ENCODE results near the gene HEPHL1.
"Not testable (repeated sequence)": the region's sequence is repeated elsewhere in the genome, so short reads cannot be mapped to it uniquely, and the experiment has no call there.

Gene HEPHL1

DNA sequence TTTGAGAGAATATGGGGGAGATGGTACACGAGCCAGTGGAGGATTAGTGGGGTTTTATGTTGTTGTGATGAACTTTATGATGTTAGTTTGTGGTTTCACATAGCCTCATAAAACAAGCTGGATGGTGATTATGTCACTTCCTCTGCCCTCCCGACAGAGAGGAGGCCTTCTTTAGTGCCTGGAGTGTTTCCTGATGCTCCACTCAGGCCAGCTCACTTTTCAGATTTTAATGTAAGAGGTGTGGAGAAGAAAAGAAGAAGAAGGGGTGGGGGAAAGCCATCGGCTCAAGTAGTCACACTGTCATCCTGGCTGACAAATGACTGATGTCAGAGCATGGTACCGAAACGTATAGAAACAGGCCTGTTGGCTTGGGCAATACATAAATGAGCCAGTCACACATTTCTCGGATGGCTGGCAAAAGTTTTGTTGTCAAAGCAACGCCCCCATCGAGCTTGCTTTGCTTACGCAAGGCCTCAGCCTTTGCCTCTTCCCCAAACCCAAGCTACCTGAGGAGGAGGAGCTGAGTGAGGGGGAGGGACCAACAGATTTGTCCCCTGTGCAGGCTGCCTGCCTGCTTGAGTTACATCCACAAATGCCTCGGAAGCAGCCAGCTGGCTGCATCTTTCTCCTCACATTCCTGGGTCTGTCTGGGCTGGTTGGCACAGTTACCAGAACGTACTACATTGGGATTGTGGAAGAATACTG lies at the start of gene HEPHL1:
HEPHL1 (plus strand) TSS at position 578 of the 705 bp plus-strand sequence; CDS start at position 593, 15 bp downstream.
- no peak within 1 kb of the TSS for H3K27ac Mint-ChIP-seq
- no peaks in the 10 kb centered on the region for H3K4me1 Mint-ChIP-seq (ENCODE audit: low read depth)
- H3K27me3 Mint-ChIP-seq = peaks cover 5% of the 10 kb centered on the region
- no peaks in the 10 kb centered on the region for H3K36me3 Mint-ChIP-seq (ENCODE audit: low read depth)
- no peaks in the 10 kb centered on the region for H3K9me3 Mint-ChIP-seq
- H3K4me3 Mint-ChIP-seq = no peak within 1 kb of the TSS
- DNase-seq = no peak

DNA sequence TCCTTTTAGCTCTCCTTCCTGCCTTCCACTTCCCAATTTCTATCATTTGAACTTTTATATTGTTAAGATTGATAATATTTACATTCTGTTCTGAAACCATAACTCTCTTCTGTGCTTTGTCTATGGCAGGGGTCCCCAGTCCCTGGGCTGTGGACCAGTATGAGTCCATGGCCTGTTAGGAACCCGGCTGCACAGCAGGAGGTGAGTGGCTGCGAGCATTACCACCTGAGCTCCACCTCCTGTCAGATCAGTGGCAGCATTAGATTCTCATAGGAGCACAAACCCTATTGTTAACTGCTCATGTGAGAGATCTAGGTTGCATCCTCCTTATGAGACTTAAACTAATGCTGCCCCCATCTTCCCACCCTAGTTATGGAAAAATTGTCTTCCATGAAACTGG lies 48.4 kb upstream of the HEPHL1 start:
- Mint-ChIP-seq H3K36me3 (ENCODE audit: low read depth) (no peaks in the 10 kb centered on the region), H3K4me1 (ENCODE audit: low read depth) (no peaks in the 10 kb centered on the region), H3K27me3 (peaks cover 8% of the 10 kb centered on the region), H3K9me3 (peaks cover 4% of the 10 kb centered on the region), H3K4me3 (no peak overlapping the region), H3K27ac (no peak overlapping the region)
- DNase-seq = no peak

DNA sequence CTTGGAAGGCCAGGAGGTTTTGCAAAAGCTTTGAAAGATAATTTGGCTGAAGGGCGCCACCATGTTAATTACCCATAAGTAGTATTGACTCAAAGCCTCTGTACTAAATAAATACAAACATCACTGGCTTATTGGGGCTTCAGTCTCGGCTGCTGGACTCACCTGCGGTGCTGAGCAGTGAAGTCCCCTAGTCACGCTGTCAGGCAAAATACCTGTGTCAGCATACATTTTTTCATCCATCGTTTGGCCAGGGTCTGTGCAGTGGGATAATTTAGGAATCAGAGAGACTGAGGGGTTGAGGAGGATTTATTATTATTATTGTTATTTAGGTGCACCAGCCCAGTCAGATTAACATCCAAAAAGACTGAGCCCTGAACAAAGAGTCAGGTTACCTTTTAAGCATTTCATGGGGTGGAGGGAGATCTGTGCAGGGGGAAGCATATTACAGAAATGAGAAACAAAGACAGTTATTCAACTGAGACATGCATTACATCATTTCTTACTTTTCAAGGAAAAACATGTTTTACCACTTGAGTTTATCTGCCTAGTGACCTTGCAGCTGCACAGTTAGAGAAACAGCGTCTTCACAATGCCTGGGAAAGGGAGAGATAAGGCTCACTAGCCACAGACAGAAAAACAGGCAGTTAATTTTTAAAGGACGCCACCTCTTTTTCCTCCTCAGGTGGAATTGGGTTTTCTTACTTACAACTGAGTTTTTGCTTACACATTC lies 47.7 kb upstream of the HEPHL1 start:
- not testable (repeated sequence) for DNase-seq; H3K4me1 Mint-ChIP-seq (ENCODE audit: low read depth); H3K9me3 Mint-ChIP-seq; H3K27ac Mint-ChIP-seq; H3K36me3 Mint-ChIP-seq (ENCODE audit: low read depth); H3K27me3 Mint-ChIP-seq; H3K4me3 Mint-ChIP-seq

DNA sequence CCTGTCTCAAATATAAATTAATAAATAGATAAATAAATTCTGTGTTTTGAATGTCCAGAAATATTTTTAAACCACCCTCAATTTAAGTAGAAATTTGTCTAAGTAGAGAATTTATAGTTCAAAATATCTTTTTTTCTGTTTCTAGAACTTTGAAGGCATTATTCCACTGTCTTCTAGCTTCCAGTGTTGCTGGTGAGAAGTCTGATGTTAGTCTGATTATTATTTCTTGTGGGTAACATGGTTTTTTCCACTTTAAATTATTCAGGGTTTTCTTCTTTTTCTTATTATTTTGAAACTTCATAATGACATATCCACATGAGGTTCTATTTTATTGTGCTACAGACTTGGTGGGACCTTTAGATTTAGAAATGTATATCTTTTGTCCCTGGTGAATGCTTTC lies 46.4 kb upstream of the HEPHL1 start:
- Mint-ChIP-seq H3K4me3 (no peak overlapping the region), H3K27ac (no peak overlapping the region), H3K9me3 (peaks cover 4% of the 10 kb centered on the region), H3K4me1 (ENCODE audit: low read depth) (no peaks in the 10 kb centered on the region), H3K27me3 (peaks cover 14% of the 10 kb centered on the region), H3K36me3 (ENCODE audit: low read depth) (no peaks in the 10 kb centered on the region)
- DNase-seq = no peak

- H3K27ac Mint-ChIP-seq; H3K4me3 Mint-ChIP-seq; H3K36me3 Mint-ChIP-seq (ENCODE audit: low read depth); H3K4me1 Mint-ChIP-seq (ENCODE audit: low read depth); DNase-seq; H3K9me3 Mint-ChIP-seq: not testable (repeated sequence)
- peaks cover 11% of the 10 kb centered on the region for H3K27me3 Mint-ChIP-seq
Measured at GRCh38 chr11:93976577-93977254, 44.4 kb upstream of the HEPHL1 start.

DNA sequence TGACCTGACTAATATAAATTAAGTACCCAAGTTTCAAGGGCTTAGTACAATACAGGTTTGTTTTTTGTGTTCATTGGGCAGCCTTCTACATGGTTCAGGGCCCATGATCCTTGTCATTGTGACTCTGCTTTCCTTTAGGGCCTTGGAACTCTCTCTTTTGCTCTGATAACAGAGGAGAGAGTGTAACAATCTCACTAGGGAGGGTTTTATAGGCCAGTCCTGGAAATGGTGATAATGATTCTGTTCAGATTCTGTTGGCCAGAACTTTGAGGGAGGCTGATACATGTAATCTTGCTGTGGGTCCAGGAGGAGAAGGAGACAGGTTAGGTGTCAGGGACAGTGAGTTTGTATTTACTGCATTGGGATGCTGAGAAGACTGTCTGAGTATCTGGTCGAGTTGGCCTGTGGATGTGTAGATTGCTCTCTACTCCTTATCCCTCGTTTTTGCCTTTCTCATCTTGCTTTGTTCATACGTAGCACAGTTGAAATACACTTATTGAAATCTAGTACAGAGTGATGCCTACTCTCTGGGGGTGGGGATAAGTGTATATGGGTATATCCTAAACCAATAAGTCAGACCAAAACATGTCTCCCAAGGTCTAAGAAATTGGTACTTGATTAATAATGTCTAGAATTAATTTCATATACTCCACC lies 37.5 kb upstream of the HEPHL1 start:
- DNase-seq = no peak
- Mint-ChIP-seq H3K36me3 (ENCODE audit: low read depth) (no peaks in the 10 kb centered on the region), H3K4me3 (no peak overlapping the region), H3K9me3 (no peaks in the 10 kb centered on the region), H3K27me3 (peaks cover 9% of the 10 kb centered on the region), H3K4me1 (ENCODE audit: low read depth) (no peaks in the 10 kb centered on the region), H3K27ac (no peak overlapping the region)

- Mint-ChIP-seq H3K4me3 (no peak overlapping the region), H3K27me3 (peaks cover 12% of the 10 kb centered on the region), H3K9me3 (no peaks in the 10 kb centered on the region), H3K4me1 (ENCODE audit: low read depth) (no peaks in the 10 kb centered on the region), H3K27ac (no peak overlapping the region), H3K36me3 (ENCODE audit: low read depth) (no peaks in the 10 kb centered on the region)
- DNase-seq = no peak
Measured at GRCh38 chr11:93984196-93984567, 37.0 kb upstream of the HEPHL1 start.

DNA sequence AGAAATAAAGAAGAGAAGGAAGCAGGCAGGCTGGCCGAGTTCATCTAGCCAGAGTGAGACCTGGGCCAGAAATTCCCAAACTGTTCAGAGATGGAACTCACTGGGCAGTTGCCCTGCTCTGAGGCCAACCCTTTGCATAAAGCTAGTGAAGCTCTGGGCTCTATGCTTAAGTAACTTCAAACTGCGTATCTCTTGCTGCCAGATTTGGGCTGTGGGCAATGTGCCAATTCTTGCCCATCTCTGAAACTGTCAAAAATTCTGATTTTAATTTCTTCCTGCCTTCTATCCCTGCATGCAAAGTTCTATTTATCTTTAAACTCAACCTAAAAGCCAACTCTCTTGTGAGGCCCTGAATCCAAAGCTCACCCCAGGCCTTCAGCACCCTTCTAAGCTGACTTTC lies 36.2 kb upstream of the HEPHL1 start:
- Mint-ChIP-seq H3K4me1 (ENCODE audit: low read depth) (no peaks in the 10 kb centered on the region), H3K9me3 (no peaks in the 10 kb centered on the region), H3K4me3 (no peak overlapping the region), H3K36me3 (ENCODE audit: low read depth) (no peaks in the 10 kb centered on the region), H3K27ac (no peak overlapping the region), H3K27me3 (peaks cover 10% of the 10 kb centered on the region)
- DNase-seq = no peak

- no peak for DNase-seq
- peaks cover 15% of the 10 kb centered on the region for H3K27me3 Mint-ChIP-seq
- no peaks in the 10 kb centered on the region for H3K4me1 Mint-ChIP-seq (ENCODE audit: low read depth)
Measured at GRCh38 chr11:93986716-93987115, 34.4 kb upstream of the HEPHL1 start.

GRCh38 chr11:93988455-93988854 lies 32.7 kb upstream of the HEPHL1 start:
- no peak overlapping the region for H3K4me3 Mint-ChIP-seq
- H3K27ac Mint-ChIP-seq = no peak overlapping the region
- H3K9me3 Mint-ChIP-seq = peaks cover 21% of the 10 kb centered on the region
- H3K4me1 Mint-ChIP-seq (ENCODE audit: low read depth) = no peaks in the 10 kb centered on the region
- no peaks in the 10 kb centered on the region for H3K36me3 Mint-ChIP-seq (ENCODE audit: low read depth)
- peaks cover 15% of the 10 kb centered on the region for H3K27me3 Mint-ChIP-seq
- DNase-seq = no peak

More at GRCh38 chr11:93986716-93987115, 34.4 kb upstream of the HEPHL1 start:
- H3K4me3 Mint-ChIP-seq = no peak overlapping the region
- H3K27ac Mint-ChIP-seq = no peak overlapping the region
- no peaks in the 10 kb centered on the region for H3K36me3 Mint-ChIP-seq (ENCODE audit: low read depth)
- peaks cover 9% of the 10 kb centered on the region for H3K9me3 Mint-ChIP-seq

- Mint-ChIP-seq H3K9me3 (peaks cover 21% of the 10 kb centered on the region), H3K4me3 (no peak overlapping the region), H3K27ac (no peak overlapping the region), H3K36me3 (ENCODE audit: low read depth) (no peaks in the 10 kb centered on the region), H3K4me1 (ENCODE audit: low read depth) (no peaks in the 10 kb centered on the region), H3K27me3 (peaks cover 15% of the 10 kb centered on the region)
- DNase-seq = no peak
Measured at GRCh38 chr11:93988912-93989311, 32.2 kb upstream of the HEPHL1 start.

DNA sequence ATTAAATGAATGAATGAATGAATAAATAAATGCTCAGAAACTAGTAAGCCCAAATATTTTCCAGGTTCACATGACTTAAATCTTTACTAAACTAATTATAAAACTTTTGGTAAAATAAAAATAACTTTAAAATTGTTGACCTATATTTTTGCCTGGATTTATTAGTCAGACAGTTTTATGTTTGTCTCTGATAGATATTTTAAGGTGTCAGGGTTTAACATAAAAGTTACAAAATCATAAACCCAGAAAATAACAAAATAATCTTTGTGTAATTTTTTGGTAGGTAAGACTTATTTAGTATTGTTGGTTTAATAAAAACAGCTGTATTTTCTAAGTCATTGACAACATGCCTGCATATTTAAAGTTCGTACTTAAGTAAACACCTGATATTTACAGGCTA lies 27.4 kb upstream of the HEPHL1 start:
- peaks cover 27% of the 10 kb centered on the region for H3K9me3 Mint-ChIP-seq
- H3K4me1 Mint-ChIP-seq (ENCODE audit: low read depth) = no peaks in the 10 kb centered on the region
- H3K36me3 Mint-ChIP-seq (ENCODE audit: low read depth) = no peaks in the 10 kb centered on the region

GRCh38 chr11:93997741-93998140 lies 23.4 kb upstream of the HEPHL1 start:
- peaks cover 2% of the 10 kb centered on the region for H3K27me3 Mint-ChIP-seq
- no peak for DNase-seq
- no peaks in the 10 kb centered on the region for H3K36me3 Mint-ChIP-seq (ENCODE audit: low read depth)
- H3K4me1 Mint-ChIP-seq (ENCODE audit: low read depth) = no peaks in the 10 kb centered on the region
- peaks cover 12% of the 10 kb centered on the region for H3K9me3 Mint-ChIP-seq
- H3K27ac Mint-ChIP-seq = no peak overlapping the region
- H3K4me3 Mint-ChIP-seq = no peak overlapping the region

More for the DNA sequence above, 27.4 kb upstream of the HEPHL1 start:
- Mint-ChIP-seq H3K27me3 (peaks cover 11% of the 10 kb centered on the region), H3K27ac (no peak overlapping the region), H3K4me3 (no peak overlapping the region)
- no peak for DNase-seq

DNA sequence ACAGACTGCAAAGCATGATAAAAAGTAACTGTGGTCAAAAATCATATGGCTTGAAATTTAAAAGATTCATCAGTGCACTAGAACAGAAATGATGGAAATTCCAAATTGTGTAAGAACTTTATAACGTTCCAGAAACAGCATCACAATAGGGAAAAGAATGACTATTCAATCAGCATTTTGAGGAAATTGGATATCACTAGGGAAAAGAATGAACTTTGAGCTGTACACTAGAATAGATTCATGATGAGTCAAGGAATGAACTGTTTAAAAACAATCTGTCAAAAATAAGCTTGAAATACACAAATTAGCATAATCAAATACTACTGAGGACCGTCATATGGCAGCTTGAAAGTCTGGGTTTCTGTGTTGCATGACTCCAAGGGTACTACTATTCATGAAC lies 20.5 kb upstream of the HEPHL1 start:
- H3K27ac Mint-ChIP-seq = no peak overlapping the region
- DNase-seq = no peak
- peaks cover 3% of the 10 kb centered on the region for H3K9me3 Mint-ChIP-seq
- no peaks in the 10 kb centered on the region for H3K36me3 Mint-ChIP-seq (ENCODE audit: low read depth)
- no peak overlapping the region for H3K4me3 Mint-ChIP-seq
- H3K4me1 Mint-ChIP-seq (ENCODE audit: low read depth) = no peaks in the 10 kb centered on the region
- peaks cover 2% of the 10 kb centered on the region for H3K27me3 Mint-ChIP-seq
